GM12873 (cell line): ENCODE results near the gene CENPL.

Experiments
- CTCF ChIP-seq: IDR thresholded peaks from 2 replicates; pipeline ENCODE4 v1.5.1; 2012; ENCODE audit warnings: low read depth, mild to moderate bottlenecking, moderate library complexity, low read length, control low read depth; ENCODE audit not compliant: insufficient read depth; ENCODE audit errors: missing control alignments

Gene CENPL

GRCh38 chr1:173768206-173768605 lies 56.5 kb downstream of the CENPL start:
- TF ChIP-seq CTCF, result no peak

DNA sequence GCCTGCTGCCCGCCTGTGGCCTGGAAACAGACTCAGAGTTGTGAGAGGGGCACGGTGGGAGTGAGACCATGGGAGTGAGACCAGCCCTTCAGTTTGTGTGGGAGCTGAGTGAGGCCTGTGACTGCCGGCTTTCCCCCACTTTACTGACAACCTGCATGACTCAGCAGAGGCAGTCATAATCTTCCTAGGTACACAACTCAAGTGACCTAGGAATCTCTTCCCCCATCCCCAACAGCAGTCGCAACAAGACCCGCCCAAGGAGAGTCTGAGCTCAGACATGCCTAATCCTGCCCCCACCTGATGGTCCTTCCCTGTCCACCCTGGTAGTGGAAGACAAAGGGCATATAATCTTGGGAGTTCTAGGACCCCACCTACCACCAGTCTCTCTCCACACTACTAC lies 65.7 kb downstream of the CENPL start:
- no peak for TF ChIP-seq CTCF

DNA sequence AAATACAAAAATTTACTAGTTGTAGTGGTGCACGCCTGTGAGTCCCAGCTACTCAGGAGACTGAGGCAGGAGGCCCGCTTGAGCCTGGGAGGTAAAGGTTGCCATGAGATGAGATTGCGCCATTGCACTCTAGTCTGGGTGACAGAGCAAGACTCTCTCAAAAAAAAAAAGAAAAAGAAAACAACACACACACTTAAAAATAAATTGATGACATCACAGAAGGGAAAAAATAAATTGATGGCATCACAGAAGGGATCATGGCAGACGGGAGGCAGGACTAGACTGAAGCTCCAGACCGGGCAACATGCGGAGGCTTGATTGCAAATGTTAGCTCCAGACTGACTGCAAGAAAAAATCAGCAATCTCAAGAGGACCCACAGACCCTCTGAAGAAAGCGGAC lies 66.6 kb downstream of the CENPL start:
- no peak for TF ChIP-seq CTCF

GRCh38 chr1:173757666-173758065 lies 67.0 kb downstream of the CENPL start:
- no peak for TF ChIP-seq CTCF

DNA sequence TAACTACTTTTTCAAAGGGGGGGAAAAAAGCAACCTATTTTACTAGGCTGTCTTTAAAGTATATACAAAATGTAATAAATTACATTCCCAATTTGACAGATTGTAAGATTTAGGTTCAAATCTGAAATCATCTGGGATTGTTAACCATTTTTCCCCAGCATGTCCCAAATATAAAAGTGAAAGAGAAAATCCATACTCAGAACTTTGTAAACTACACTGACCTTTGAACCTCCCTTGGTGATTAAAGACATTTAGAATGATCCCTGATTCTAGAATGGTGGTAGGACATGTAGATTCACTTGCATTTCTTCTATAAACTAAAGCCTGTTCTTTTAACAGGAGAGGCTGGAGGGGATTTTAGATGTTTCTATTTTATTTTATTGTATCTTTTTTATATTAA lies 70.9 kb downstream of the CENPL start:
- TF ChIP-seq CTCF, result no peak
